Breast epithelium (tissue), 4 donors: Measurements from ENCODE around the gene CFLAR. TPM values are rescaled to one million over a fixed set of nuclear protein-coding genes. Genes with fewer than 3 reads are reported as not detected.
A peak's percentile ranks its signal among the peaks of the same experiment; 100 is the strongest.

Source experiments
- DNase-seq, 2 donors: peaks; one replicate each; pipeline ENCODE4 v3.0.0-alpha.2; 2019; ENCODE audit warnings: low spot score in 2 of 2
- H3K27ac ChIP-seq, 2 donors: fragments of 200-600 bp; sonication (generic) in 1 of 2; one replicate each; pipeline ENCODE4 v1.5.1; 2016 to 2019; ENCODE audit warnings: mild to moderate bottlenecking in 1 of 2
- H3K27me3 ChIP-seq, 2 donors: fragments of 200-600 bp; sonication (generic) in 1 of 2; one replicate each; pipeline versions ENCODE4 v1.5.1 to v1.6.0; 2017 to 2019; ENCODE audit warnings: control low read depth in 1 of 2, mild to moderate bottlenecking in 1 of 2
- H3K36me3 ChIP-seq: fragments of 200-600 bp; one replicate; pipeline ENCODE4 v1.5.1; 2019
- H3K4me1 ChIP-seq, 2 donors: fragments of 200-600 bp; sonication (generic); one replicate each; pipeline ENCODE4 v1.5.1; 2016 to 2019; ENCODE audit warnings: control low read depth in 1 of 2
- H3K4me3 ChIP-seq, 3 donors: fragments of 200-600 bp; sonication (generic); 1 replicate in 2 of 3; 2 replicates in 1 of 3; pipeline ENCODE4 v1.5.1; 2016 to 2019; ENCODE audit warnings: mild to moderate bottlenecking in 3 of 3, moderate library complexity in 2 of 3
- H3K9me3 ChIP-seq, 2 donors: fragments of 200-600 bp; sonication (generic) in 1 of 2; one replicate each; pipeline ENCODE4 v1.5.1; 2016 to 2019; ENCODE audit warnings: control low read depth in 1 of 2
- CTCF ChIP-seq, 3 donors: fragments of 450-650 bp; IDR thresholded peaks; one replicate each; pipeline ENCODE4 v1.5.1; 2016 to 2017; ENCODE audit warnings: antibody characterized with exemption in 3 of 3, mild to moderate bottlenecking in 3 of 3, moderate library complexity in 3 of 3
- POLR2A ChIP-seq: fragments of 450-650 bp; IDR thresholded peaks from one replicate; pipeline ENCODE4 v1.6.1; 2016; ENCODE audit warnings: antibody characterized with exemption, mild to moderate bottlenecking, moderate library complexity
- POLR2AphosphoS5 ChIP-seq, 3 donors: sonication (generic); formaldehyde crosslinking; IDR thresholded peaks; one replicate each; pipeline ENCODE4 v1.6.1; 2017; ENCODE audit warnings: antibody characterized with exemption in 3 of 3
- intact Hi-C: fragments of 100-400 bp; cut with DNase I; formaldehyde crosslinking; loops from one replicate; pipeline ENCODE4 v1.15.1; 2023; ENCODE audit warnings: low total_unique reads
- total RNA-seq, 3 donors: library from RNA; depleted of rRNA; stranded (reverse); fragments of >200 nt; gene quantifications; one replicate each; pipeline ENCODE4 v1.1.0, GENCODE V29; 2016

CFLAR gene
- total RNA-seq, 3 donors from 2014 or later: 180 to 322 (median 207) TPM

- Histone ChIP-seq H3K27ac (peak overlapping the region; percentile 60 to 76), H3K9me3 (no peaks in the 10 kb centered on the region), H3K4me1 (no peaks in the 10 kb centered on the region), H3K27me3 (no peaks in the 10 kb centered on the region), H3K4me3 (no peak overlapping the region), H3K36me3 (no peaks in the 10 kb centered on the region)
- intact Hi-C loops: no loop called here
- TF ChIP-seq POLR2AphosphoS5 (IDR thresholded peaks at IDR 0.05) (no peak), CTCF (IDR thresholded peaks at IDR 0.05) (no peak), POLR2A (no peak)
- no peak for DNase-seq
These were observed 34.6 kb downstream of the CFLAR start for GRCh38 chr2:201150454-201151020.

- TF ChIP-seq POLR2AphosphoS5 (IDR thresholded peaks at IDR 0.05) (no peak), CTCF (IDR thresholded peaks at IDR 0.05) (no peak), POLR2A (no peak)
- Histone ChIP-seq H3K9me3 (no peaks in the 10 kb centered on the region), H3K4me3 (no peak overlapping the region), H3K27me3 (no peaks in the 10 kb centered on the region), H3K36me3 (peaks cover under 1% of the 10 kb centered on the region), H3K4me1 (no peaks in the 10 kb centered on the region), H3K27ac (peak overlapping the region; percentile 60 to 76)
- DNase-seq: no peak
- intact Hi-C loops: no loop called here
These were observed 35.4 kb downstream of the CFLAR start for GRCh38 chr2:201151127-201151981.

- Histone ChIP-seq H3K4me1 (no peaks in the 10 kb centered on the region), H3K27me3 (no peaks in the 10 kb centered on the region), H3K36me3 (peaks cover 6% of the 10 kb centered on the region), H3K9me3 (no peaks in the 10 kb centered on the region), H3K4me3 (no peak overlapping the region), H3K27ac (peak overlapping the region; percentile 62 to 76)
- no peak for DNase-seq
- TF ChIP-seq POLR2AphosphoS5 (IDR thresholded peaks at IDR 0.05): no peak
- no peak for TF ChIP-seq CTCF (IDR thresholded peaks at IDR 0.05)
- TF ChIP-seq POLR2A: no peak
- intact Hi-C loops: no loop called here
These were observed 36.6 kb downstream of the CFLAR start for GRCh38 chr2:201152517-201152916.

- peaks cover 0 to 4% of the 10 kb centered on the region in 2 donors for H3K4me1 ChIP-seq
- H3K27ac ChIP-seq: peak overlapping the region; percentile 62 to 76
- no peak overlapping the region for H3K4me3 ChIP-seq
- no peaks in the 10 kb centered on the region for H3K27me3 ChIP-seq
- intact Hi-C loops: no loop called here
- TF ChIP-seq POLR2A (no peak), CTCF (IDR thresholded peaks at IDR 0.05) (no peak), POLR2AphosphoS5 (IDR thresholded peaks at IDR 0.05) (no peak)
- H3K36me3 ChIP-seq: peaks cover 6% of the 10 kb centered on the region
- H3K9me3 ChIP-seq: no peaks in the 10 kb centered on the region
- no peak for DNase-seq
These were observed 37.2 kb downstream of the CFLAR start for GRCh38 chr2:201152999-201153815.
